SKM-1 treated with dmso at 0.1 percent for 144 hours (cell line): Measurements from ENCODE around the gene TP53.

Experiments
- DNase-seq: peaks from one replicate; lab custom pipeline; 2025; ENCODE audit not compliant: unreplicated experiment; lab: John Stamatoyannopoulos, UW

The TP53 gene

DNA sequence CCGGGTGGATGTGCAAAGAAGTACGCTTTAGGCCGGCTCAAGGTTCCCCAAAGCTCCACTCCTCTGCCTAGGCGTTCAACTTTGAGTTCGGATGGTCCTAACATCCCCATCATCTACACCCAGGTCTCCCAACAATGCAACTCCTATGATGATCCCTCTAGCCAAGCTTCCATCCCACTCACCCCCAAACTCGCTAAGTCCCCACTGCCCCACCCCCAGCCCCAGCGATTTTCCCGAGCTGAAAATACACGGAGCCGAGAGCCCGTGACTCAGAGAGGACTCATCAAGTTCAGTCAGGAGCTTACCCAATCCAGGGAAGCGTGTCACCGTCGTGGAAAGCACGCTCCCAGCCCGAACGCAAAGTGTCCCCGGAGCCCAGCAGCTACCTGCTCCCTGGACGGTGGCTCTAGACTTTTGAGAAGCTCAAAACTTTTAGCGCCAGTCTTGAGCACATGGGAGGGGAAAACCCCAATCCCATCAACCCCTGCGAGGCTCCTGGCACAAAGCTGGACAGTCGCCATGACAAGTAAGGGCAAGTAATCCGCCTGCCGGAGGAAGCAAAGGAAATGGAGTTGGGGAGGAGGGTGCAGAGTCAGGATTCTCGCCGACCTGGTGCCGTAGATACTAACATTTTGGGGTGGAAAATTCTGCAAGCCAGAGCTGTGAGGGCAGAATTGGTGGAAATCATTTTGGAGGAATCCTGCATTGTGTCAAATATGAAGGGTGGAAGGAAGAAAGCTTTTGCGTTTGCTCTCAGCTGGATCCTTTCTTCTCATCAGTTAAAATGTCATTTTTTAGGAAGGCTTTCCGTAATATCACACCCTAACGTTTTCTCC is at the start of gene TP53:
TSS of gene TP53 (minus strand) at position 419 of the 836 bp plus-strand sequence. CDS start 10,896 bp downstream, outside the sequence.
- DNase-seq: peak; percentile 47

DNA sequence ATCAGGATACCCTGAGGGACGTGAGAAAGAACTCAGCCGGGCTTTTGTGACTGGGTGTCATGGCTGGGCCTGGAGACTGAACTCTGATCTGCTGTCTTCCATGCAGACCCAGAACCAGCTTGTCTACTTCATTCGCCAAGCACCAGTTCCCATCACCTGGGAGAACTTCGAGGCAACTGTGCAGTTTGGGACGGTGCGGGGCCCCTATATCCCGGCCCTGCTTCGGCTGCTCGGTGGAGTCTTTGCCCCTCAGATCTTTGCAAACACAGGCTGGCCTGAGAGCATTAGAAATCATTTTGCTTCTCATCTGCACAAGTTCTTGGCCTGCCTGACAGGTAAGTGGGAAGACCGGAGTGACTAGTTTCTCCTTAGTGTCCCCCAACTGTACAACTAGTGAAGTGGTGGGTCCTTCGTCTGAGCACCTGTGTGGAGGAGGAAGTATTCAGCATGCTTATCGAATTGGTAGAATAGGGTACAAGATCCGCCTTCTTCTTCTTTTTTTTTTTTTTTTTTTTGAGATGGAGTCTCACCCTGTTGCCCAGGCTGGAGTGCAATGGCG is 45.8 kb upstream of the TP53 start:
- DNase-seq: no peak

DNA sequence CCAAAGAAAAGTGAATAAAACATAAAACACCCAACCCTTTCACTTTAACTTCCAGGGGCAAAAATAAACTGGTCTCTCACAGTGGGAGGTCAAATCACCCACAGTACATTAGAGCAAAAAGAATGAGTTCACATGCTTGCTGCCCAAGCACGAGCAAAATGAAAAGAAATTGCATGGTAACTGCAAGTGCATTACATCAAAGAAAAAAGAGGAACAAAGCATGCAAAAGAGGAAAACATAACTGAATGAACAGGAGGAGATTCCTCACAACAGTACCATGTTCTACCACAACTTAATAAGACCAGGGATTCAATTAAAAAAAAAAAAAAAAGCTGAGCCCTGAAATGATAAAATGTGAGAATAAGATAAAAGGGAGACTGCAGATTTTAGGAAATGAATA is 42.5 kb upstream of the TP53 start:
- DNase-seq: peak; percentile 24

DNA sequence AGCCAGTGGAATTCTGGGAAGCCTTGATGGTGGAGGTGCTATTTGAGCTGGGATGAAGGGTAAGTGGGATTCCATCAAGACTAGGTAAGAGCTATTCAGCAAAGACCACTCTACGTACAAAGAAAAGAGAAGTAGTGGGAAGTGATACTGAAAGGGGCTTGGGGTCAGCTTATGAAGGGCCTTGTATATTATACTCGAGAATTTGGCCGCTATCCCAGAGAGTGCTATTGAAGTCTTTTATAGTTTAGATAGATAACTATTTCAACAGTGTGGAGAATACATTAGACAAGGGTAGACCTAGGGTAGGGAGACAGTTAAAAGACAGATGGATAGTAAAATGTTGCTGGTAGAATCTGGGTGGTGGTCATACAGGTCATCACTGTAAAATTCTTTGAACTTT is 40.6 kb upstream of the TP53 start:
- no peak for DNase-seq

DNA sequence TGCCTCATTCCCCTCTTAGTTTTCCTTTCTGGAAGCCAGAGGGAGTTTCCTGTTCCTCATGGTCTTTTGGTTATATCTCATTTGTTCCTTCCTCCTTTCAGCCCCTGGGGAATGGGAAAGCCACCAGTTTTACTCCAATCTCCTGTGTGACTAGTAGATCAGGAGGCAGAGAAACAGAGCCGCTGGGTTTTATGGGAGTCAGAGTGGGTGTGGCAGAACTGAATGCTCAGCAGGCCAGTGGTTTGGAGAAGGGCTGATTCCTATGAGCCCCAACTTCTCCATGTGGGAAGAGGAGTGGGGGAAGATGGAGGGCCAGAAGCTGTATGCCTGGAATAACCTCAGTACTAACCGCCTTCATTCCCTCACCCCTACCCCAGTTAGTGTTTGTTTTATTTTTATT is 34.3 kb upstream of the TP53 start:
- no peak for DNase-seq

DNA sequence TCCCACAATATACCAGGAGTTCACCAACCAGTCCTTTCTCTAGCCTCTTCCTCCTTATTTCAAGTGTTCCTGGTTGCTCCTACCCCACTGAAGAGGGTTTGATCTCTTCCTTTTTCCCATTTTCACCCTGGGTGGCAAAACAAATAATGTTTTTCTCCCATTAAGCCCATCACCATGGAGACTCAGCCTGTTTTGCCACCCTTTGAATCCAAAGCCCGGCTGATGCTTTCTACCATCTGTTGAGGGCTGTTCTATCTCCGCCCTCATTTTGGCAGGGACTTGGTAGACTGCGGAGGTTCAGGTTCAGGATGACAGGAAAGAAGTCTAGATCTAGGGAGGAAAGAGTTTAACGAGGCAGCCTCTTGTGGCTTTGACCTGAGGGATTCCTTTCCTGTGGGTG is 32.8 kb upstream of the TP53 start:
- DNase-seq: no peak

DNA sequence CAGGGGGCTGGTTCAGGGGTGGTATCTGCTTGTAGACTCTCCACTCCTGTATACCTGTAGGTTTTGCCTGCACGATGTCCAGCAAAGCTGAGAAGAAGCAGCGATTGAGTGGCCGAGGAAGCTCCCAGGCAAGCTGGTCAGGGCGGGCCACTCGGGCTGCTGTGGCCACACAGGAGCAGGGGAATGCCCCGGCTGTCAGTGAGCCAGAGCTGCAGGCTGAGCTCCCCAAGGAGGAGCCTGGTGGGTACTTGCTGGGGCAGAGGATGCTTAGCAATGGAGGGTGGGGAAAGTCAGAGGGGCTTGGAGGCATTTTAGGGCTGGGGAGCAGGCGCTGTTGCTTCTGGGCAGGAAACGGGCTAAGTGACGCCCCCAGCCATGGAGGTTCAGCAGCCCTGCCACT is 32.4 kb upstream of the TP53 start:
- DNase-seq: no peak

DNA sequence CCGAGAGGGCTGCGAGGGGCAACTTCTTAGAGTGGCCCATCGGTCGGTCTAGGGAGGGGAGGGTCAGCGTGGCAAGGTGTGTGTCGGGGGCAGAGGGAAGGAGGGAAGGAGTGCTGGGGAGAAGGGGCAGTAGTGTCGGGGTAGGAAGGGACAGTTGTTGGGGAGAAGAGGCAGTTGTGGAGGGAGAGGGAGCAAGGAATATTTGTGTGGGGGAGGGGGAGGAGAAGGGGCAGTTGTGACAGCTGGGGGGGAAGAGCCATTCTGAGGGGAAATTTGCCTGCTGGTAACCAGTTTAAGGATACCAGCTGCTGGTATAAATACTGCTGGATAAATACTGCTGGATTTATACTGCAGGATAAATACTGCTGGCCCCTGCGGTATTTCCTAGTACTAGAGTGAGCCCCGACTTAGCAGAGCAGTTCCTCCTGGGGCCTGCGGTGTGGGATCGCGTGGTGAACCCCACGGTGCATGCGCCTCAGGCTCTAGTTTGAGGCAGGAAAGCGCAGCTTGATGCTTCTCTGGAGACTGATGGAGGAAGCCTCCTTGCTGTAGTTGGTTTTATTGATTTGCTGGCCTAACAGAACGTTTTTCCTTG is 30.6 kb upstream of the TP53 start:
- no peak for DNase-seq

DNA sequence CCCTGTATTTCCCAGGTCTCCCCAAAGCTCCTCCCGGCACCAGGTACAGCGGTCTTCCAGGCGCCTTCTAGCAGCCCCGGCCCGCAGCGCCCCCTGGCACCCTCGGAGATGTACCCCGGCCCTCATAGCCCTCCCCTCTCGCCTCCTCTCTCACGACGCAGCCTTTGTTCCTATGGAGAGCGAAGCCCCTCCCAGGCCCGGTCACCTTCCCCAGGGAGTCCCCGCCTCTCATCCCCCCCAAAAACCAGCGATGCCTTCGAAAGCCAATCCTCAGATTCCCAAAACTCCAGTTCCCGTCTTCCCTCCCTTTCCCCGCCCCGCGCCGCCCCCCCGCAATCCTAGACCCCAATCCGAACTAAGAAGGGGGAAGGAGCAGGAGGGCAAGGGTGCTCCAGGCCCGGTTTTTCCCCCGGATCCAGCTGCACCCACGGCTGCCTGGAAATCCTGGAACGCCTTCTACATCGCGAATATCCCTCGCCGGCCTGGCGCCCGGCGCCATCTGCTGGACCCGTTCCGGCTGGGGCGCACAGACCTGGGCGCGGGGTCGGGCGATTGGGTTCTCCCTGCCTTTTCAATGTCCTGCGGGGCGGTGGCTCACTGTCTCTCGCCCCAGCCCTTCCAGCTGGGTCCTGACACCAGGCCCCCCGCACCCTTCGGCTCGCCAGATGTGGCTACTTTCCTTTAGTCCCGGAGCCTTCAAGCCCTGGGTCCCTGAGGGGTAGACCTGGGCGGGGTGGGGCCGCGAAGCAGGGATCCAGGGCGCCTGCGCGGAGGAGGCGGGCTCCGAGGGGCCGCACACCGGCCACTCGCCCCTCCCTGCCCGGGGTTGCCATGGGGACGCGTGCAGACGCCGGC is 29.8 kb upstream of the TP53 start, which contains the start of gene DNAH2:
TSS of gene DNAH2 (plus strand) at position 844 of the 855 bp plus-strand sequence. CDS start 1,991 bp downstream, outside the sequence.
- DNase-seq: peak; percentile 1

DNA sequence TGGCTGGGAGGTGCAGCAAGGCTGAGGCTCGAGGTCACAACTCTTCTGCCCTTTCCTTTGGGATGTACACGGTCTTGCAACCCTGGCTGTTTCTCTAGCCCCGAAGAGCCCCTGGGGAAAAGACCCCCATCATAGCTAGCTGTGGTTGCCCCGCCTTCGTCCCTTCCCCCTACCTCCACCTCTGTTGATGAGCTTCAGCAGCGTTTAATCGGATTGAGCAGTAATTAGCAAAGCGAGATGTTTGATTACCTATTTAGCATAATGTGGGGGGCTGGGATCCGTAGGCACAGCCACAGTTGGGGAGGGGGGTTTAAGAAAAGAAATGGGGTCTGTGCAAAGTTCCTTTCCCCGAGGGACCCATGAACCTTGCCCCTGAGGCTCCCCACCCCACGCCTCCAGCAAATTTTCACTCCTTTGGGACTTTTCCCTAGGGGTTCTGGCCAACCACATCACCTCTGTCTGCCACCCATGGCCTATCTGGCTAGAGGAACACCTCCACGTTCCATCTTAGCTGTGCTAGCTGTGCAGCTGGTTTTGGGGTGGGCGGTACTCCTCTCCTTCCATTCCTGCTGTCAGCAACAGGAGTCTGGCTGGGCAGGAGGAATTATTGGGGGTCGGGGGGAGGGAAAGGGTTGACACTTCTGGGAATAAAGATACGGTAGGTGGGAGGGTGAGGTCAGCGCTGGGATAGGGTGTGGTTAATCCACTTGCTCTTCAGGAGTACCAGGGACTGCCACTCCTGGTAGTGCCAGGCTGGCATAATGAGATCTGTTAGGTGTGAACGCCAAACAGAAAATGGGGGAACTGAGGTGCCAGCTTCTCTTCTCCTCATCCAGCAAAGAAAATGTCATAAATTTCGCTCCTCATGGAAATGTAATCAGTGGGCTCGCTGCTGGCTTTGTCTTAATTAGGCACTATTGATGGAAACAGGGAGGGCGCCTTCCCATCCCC is 28.9 kb upstream of the TP53 start:
- no peak for DNase-seq

DNA sequence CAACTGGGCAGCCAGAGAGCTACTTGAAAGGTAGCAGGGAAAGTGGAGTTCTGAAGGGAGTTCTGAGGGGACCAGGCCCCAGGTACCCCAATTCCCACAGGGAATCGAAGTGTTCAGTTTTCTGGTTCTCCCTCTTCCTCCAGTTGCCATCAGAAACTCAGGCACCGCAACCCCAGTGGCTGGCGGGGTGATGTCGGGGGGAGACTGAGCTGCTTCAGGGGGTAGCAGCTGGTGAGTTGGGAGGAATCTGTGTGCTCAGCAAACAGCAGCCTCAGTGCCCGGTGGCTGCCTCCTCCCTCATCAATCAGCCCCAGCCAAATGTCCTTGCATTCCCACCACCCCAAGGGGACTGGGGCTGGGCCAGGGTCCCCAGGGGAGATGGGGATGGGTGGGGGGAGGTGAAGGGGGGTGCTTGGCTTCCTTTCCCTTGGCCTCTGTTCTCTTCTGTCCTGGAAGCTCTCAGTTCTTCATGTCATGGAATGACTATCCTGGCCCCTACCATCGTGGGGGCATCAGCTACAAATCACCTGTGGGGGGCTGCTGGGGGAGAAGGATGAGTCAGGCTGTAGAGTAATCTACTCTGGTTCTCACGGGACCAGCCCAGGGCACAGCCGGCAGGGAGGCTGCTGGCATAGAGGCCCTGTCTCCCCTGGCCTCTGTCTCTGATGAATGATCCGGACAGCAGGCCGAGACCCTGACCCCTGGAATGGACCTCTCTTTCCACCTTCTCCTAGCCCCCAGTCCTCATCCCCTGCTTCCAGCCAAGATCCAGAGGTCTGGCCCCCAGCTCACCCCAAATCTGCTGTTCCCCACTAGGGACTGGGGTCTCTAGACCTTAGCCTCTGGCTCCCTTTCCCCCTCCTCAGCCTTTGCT is 27.7 kb upstream of the TP53 start:
- no peak for DNase-seq

DNA sequence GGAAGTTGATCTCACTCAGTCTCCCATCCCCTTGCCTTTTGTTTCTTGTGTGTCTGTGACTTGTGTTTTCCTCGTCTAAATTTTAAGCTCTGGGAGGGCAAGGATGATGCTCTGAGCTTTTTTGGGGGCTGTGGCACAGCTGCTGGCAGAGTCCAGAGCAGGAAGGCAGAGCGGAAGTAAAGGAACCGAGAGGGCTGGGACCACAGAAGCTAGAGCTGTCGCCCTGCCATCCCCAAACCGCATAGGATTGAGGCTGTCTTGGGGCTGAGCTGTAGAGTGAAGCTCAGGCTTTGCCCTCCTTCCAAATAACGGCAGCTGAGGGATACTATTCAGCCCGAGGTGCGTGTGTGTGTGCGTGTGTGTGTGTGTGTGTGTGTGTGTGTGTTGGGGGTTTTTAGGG is 26.5 kb upstream of the TP53 start:
- DNase-seq: no peak

DNA sequence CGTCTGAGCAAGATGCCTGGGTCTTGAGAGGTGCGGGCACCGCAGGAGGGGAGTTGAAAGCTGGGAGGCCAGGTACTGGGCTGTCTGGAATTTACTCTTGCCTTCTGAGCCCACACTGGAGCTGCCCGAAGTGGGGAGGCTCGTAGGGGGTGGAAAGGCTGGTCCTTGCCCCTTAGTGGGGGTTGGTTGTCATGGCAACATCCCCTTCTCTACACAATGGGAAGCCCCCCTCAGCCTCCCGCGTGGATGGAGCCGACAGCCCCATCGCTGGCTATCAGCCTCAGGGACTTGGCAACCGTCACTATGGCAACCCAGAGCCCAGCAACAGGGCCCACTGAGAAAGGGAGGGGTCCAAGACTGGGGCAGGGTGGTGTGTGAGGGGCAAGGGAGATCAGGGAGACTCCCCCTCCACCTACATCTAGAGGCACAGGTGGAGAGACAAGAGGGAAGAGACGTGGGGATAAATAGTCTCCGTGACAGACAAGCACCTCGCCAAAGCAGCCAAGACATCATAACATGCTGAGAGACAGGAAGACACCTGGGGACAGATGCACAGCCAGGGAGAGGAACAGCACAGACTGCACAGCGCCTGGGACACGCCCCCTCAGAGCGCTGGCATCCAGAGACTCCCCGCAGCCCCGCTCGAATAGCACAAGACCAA is 25.0 kb upstream of the TP53 start:
- no peak for DNase-seq

DNA sequence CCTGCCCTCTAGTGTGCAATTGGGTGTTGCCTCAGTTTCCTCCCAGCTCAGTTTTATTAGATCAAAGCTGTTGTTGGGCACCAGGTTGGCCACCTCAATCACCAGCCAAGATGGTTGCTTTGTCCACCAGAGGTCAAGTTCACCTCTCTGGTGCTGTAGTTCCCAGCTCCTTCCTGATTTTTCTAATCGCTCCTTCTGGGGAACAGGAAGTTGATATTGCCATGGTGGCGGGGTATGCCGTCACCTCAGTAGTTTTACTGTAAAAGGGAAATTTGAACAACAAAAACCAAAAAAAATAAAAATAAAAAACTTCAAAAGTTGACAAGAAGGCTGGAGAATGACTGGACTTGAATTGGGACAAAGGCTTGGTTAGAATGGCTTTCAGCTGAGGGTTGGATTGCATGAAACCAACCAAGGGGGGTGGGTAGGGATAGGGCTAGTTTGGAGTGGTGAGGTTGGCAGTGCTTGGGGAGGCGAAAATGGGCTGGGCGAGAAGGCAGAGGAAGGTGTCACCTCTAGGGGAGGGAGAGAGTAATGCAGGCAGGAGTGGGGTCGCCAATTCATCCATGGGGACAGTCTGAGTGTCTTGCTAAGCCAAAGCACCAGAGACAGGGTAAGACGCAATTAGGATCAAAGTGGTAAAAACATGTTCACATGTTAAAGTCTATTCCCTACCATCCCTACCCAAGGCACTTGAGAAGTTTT is 23.9 kb upstream of the TP53 start:
- DNase-seq: peak; percentile 16

DNA sequence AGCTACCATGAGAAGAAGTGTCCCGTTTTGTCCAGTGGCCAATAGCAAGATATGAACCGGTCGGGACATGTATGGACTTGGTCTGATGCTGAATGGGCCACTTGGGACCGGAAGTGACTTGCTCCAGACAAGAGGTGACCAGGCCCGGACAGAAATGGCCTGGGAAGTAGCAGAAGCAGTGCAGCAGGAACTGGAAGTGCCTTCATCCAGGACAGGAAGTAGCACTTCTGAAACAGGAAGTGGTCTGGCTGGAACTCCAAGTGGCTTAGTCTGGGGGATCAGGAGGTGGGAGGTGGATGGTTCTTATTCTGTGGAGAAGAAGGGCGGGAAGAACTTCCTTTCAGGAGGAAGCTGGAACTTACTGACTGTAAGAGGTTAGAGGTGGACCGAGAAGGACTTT is 23.0 kb upstream of the TP53 start:
- DNase-seq: no peak

DNA sequence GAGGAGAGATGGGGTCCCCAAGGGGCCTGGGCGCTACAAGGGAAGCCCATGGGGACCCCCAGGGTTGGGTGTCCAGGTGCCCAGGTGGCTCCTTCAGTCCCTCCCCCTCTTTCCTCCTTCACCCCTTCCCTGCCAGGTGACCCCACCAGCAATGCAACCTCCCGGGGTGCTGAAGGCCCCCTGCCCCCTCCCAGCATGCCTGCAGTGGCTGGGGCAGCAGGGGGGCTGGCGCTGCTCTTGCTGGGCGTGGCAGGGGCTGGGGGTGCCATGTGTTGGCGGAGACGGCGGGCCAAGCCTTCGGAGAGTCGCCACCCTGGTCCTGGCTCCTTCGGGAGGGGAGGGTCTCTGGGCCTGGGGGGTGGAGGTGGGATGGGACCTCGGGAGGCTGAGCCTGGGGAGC is 21.7 kb upstream of the TP53 start:
- no peak for DNase-seq

DNA sequence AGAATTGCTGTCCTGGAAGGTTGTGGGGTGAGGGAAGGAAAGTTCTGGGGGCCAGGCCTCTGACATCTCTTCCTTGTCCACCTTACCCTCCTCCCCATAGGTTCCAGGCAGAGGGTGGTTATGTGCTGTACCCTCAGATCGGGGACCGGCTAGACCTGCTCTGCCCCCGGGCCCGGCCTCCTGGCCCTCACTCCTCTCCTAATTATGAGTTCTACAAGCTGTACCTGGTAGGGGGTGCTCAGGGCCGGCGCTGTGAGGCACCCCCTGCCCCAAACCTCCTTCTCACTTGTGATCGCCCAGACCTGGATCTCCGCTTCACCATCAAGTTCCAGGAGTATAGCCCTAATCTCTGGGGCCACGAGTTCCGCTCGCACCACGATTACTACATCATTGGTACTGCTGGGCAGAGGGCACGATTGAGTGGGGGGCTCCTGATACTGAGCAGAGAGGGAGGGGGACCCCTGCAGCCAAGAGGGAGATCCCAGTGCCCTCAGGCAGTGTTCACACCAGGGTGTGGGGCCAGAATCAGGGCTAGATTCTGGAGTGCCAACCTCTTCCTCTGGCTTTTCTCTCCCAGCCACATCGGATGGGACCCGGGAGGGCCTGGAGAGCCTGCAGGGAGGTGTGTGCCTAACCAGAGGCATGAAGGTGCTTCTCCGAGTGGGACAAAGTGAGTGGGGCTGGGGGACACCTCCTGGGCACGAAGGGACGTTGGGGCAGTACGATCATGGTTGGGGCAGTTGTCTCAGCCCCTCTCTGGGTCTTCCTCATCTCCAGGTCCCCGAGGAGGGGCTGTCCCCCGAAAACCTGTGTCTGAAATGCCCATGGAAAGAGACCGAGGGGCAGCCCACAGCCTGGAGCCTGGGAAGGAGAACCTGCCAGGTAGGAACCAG is 20.8 kb upstream of the TP53 start:
- no peak for DNase-seq
